ENCODE measurements around the gene RCVRN. TPM values are rescaled to one million over a fixed set of nuclear protein-coding genes. Genes with fewer than 3 reads are reported as not detected.

Gene RCVRN
- total RNA-seq, 2 experiments from 2014 or later: not detected

DNA sequence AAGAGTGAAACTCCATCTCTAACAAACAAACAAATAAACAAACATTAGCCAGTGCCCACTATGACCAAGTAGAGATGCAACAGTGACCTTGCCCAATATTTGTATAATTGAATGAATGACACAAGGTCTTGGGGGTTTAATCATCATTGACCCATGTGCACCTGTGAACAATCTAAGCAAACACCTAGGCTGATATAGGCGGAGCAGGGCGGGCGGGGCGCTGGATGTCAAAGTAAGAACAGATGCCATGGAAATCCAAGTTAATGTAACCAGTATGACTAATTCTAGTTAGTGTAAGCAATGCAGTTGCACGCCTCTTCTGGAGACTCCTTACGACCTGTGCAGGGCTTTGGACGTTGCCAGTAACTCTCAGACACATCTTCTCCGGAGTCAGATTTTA lies 17.6 kb downstream of the RCVRN start:
- no peaks in the 10 kb centered on the region for H3K9me3 Mint-ChIP-seq
- CTCF ChIA-PET: no interaction called here
- no peaks in the 10 kb centered on the region for H3K36me3 Mint-ChIP-seq (ENCODE audit: low read depth)
- no peak overlapping the region for H3K4me3 Mint-ChIP-seq
- Histone ChIP-seq H3K27ac (ENCODE audit: low read depth in 1 of 2, low read length in 2 of 2) (no peak overlapping the region), H3K9me3 (ENCODE audit: control insufficient read depth in 1 of 2, insufficient read depth in 1 of 2, low read length in 2 of 2) (peaks cover 10 to 11% of the 10 kb centered on the region in 2 experiments), H3K4me1 (ENCODE audit: insufficient read depth, low read length) (no peaks in the 10 kb centered on the region), H3K4me3 (ENCODE audit: low read length) (no peak overlapping the region), H3K36me3 (ENCODE audit: insufficient read depth, low read length) (no peaks in the 10 kb centered on the region), H3K27me3 (ENCODE audit: control insufficient read depth in 1 of 2, insufficient read depth in 2 of 2, low read length in 2 of 2) (no peaks in the 10 kb centered on the region)
- intact Hi-C loops (cut with DNase I, micrococcal nuclease): no loop called here
- DNase-seq: no peak
- POLR2A ChIA-PET: no interaction called here
- no peak overlapping the region for H3K27ac Mint-ChIP-seq
- no peaks in the 10 kb centered on the region for H3K27me3 Mint-ChIP-seq
- H3K4me1 Mint-ChIP-seq (ENCODE audit: low read depth): no peaks in the 10 kb centered on the region
- TF ChIP-seq, protein P1, sequence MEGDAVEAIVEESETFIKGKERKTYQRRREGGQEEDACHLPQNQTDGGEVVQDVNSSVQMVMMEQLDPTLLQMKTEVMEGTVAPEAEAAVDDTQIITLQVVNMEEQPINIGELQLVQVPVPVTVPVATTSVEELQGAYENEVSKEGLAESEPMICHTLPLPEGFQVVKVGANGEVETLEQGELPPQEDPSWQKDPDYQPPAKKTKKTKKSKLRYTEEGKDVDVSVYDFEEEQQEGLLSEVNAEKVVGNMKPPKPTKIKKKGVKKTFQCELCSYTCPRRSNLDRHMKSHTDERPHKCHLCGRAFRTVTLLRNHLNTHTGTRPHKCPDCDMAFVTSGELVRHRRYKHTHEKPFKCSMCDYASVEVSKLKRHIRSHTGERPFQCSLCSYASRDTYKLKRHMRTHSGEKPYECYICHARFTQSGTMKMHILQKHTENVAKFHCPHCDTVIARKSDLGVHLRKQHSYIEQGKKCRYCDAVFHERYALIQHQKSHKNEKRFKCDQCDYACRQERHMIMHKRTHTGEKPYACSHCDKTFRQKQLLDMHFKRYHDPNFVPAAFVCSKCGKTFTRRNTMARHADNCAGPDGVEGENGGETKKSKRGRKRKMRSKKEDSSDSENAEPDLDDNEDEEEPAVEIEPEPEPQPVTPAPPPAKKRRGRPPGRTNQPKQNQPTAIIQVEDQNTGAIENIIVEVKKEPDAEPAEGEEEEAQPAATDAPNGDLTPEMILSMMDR (IDR thresholded peaks at IDR 0.05): no peak
- ATAC-seq (ENCODE audit: poor library complexity): no peak

- no peak overlapping the region for H3K4me3 Mint-ChIP-seq
- ATAC-seq (ENCODE audit: poor library complexity) (no peak), DNase-seq (no peak)
- Histone ChIP-seq H3K27ac (ENCODE audit: low read depth in 1 of 2, low read length in 2 of 2) (no peak overlapping the region), H3K4me1 (ENCODE audit: insufficient read depth, low read length) (no peaks in the 10 kb centered on the region), H3K9me3 (ENCODE audit: control insufficient read depth in 1 of 2, insufficient read depth in 1 of 2, low read length in 2 of 2) (peaks cover 10 to 14% of the 10 kb centered on the region in 2 experiments), H3K4me3 (ENCODE audit: low read length) (no peak overlapping the region), H3K27me3 (ENCODE audit: control insufficient read depth in 1 of 2, insufficient read depth in 2 of 2, low read length in 2 of 2) (no peaks in the 10 kb centered on the region), H3K36me3 (ENCODE audit: insufficient read depth, low read length) (no peaks in the 10 kb centered on the region)
- no peak overlapping the region for H3K27ac Mint-ChIP-seq
- POLR2A ChIA-PET: no interaction called here
- no peaks in the 10 kb centered on the region for H3K36me3 Mint-ChIP-seq (ENCODE audit: low read depth)
- TF ChIP-seq, protein P1 (IDR thresholded peaks at IDR 0.05): no peak
- intact Hi-C loops (cut with DNase I, micrococcal nuclease): no loop called here
- CTCF ChIA-PET: no interaction called here
- H3K4me1 Mint-ChIP-seq (ENCODE audit: low read depth): no peaks in the 10 kb centered on the region
- H3K27me3 Mint-ChIP-seq: no peaks in the 10 kb centered on the region
- no peaks in the 10 kb centered on the region for H3K9me3 Mint-ChIP-seq
Measured at GRCh38 chr17:9886141-9886930, 18.7 kb downstream of the RCVRN start.

DNA sequence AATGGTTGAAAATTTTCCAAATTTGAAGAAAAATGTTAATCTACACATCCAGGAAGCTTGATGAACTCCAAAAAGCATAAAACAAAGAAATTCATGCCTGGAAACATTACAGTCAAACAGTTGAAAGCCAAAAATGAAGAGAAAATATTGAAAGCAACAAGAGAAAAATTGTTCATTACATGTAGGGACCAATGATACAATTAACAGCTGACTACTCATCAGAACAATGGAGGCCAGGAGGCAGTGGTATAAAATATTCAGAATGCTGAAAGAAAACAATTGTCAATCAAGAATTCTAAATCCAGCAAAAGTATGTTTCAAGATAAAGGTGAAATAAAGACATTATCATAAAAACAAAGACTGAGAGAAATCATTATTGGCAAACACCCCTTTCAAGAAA lies 21.6 kb downstream of the RCVRN start:
- intact Hi-C loops (cut with DNase I, micrococcal nuclease): no loop called here
- H3K27me3 Mint-ChIP-seq: peaks cover 12% of the 10 kb centered on the region
- H3K4me3 ChIP-seq (ENCODE audit: low read length): no peak overlapping the region
- DNase-seq (no peak), ATAC-seq (ENCODE audit: poor library complexity) (no peak)
- H3K27me3 ChIP-seq (ENCODE audit: control insufficient read depth in 1 of 2, insufficient read depth in 2 of 2, low read length in 2 of 2): no peaks in the 10 kb centered on the region
- no peak overlapping the region for H3K27ac Mint-ChIP-seq
- H3K36me3 Mint-ChIP-seq (ENCODE audit: low read depth): no peaks in the 10 kb centered on the region
- no peaks in the 10 kb centered on the region for H3K36me3 ChIP-seq (ENCODE audit: insufficient read depth, low read length)
- H3K27ac ChIP-seq (ENCODE audit: low read depth in 1 of 2, low read length in 2 of 2): no peak overlapping the region
- POLR2A ChIA-PET: no interaction called here
- CTCF ChIA-PET: no interaction called here
- TF ChIP-seq, protein P1 (IDR thresholded peaks at IDR 0.05): no peak
- H3K4me1 ChIP-seq (ENCODE audit: insufficient read depth, low read length): no peaks in the 10 kb centered on the region
- H3K4me1 Mint-ChIP-seq (ENCODE audit: low read depth): no peaks in the 10 kb centered on the region
- H3K9me3 ChIP-seq (ENCODE audit: control insufficient read depth in 1 of 2, insufficient read depth in 1 of 2, low read length in 2 of 2): peaks cover 9 to 10% of the 10 kb centered on the region in 2 experiments
- peaks cover 2% of the 10 kb centered on the region for H3K9me3 Mint-ChIP-seq
- H3K4me3 Mint-ChIP-seq: no peak overlapping the region
